Calu3 (cell line): ENCODE measurements around the gene MANEA. TPM values are rescaled to one million over a fixed set of nuclear protein-coding genes. Genes with fewer than 3 reads are reported as not detected.

Source experiments
- BruUV-seq: library from RNA; stranded (reverse); fragments of 400-500 nt; replicated peaks from 2 replicates; lab custom pipeline; 2021; lab: Mats Ljungman, UMichigan
- CTCF ChIA-PET: fragments of 300-600 bp; sonication (Branson Sonifier 250); formaldehyde crosslinking; loops from one replicate; lab custom pipeline; 2022; ENCODE audit warnings: antibody characterized with exemption; lab: Charles Lee
- DNase-seq: peaks from one replicate; pipeline ENCODE4 v3.0.0; 2022
- H3K27ac Mint-ChIP-seq: one replicate; pipeline ENCODE4 v1.8.0; 2022; ENCODE audit warnings: mixed read lengths; ENCODE audit not compliant: unreplicated experiment
- H3K27me3 Mint-ChIP-seq: one replicate; pipeline ENCODE4 v1.8.0; 2022; ENCODE audit warnings: mixed read lengths; ENCODE audit not compliant: unreplicated experiment
- H3K36me3 Mint-ChIP-seq: one replicate; pipeline ENCODE4 v1.8.0; 2022; ENCODE audit warnings: mild to moderate bottlenecking, moderate library complexity, mixed read lengths; ENCODE audit not compliant: insufficient read depth, unreplicated experiment
- H3K4me1 Mint-ChIP-seq: one replicate; pipeline ENCODE4 v1.8.0; 2022; ENCODE audit warnings: mild to moderate bottlenecking, low read depth, mixed read lengths; ENCODE audit not compliant: unreplicated experiment
- H3K4me3 Mint-ChIP-seq: one replicate; pipeline ENCODE4 v1.8.0; 2022; ENCODE audit warnings: mild to moderate bottlenecking, low read depth, moderate library complexity, mixed read lengths; ENCODE audit not compliant: unreplicated experiment
- H3K9me3 Mint-ChIP-seq: one replicate; pipeline ENCODE4 v1.8.0; 2022; ENCODE audit warnings: low read depth, mixed read lengths; ENCODE audit not compliant: unreplicated experiment
- intact Hi-C: fragments of 100-400 bp; cut with micrococcal nuclease; formaldehyde crosslinking; loops from one replicate; pipeline ENCODE4 v1.10.0; 2022; ENCODE audit not compliant: unreplicated experiment
- total RNA-seq: library from RNA; stranded (reverse); gene quantifications from 2 replicates; pipeline ENCODE4 v1.2.3, GENCODE V29; 2022
- TF ChIP-seq, protein P1 (sequence below): fragments of 200-600 bp; IDR thresholded peaks from one replicate; pipeline ENCODE4 v1.8.0; 2022; ENCODE audit warnings: antibody characterized with exemption; ENCODE audit not compliant: unreplicated experiment

The MANEA gene
- total RNA-seq, 1 experiment from 2014 or later = 22.6 TPM

GRCh38 chr6:95636552-95637431 is 59.5 kb downstream of the MANEA start:
- CTCF ChIA-PET = no interaction called here
- H3K27me3 Mint-ChIP-seq = no peaks in the 10 kb centered on the region
- no TSS peak for BruUV-seq
- TF ChIP-seq, protein P1, sequence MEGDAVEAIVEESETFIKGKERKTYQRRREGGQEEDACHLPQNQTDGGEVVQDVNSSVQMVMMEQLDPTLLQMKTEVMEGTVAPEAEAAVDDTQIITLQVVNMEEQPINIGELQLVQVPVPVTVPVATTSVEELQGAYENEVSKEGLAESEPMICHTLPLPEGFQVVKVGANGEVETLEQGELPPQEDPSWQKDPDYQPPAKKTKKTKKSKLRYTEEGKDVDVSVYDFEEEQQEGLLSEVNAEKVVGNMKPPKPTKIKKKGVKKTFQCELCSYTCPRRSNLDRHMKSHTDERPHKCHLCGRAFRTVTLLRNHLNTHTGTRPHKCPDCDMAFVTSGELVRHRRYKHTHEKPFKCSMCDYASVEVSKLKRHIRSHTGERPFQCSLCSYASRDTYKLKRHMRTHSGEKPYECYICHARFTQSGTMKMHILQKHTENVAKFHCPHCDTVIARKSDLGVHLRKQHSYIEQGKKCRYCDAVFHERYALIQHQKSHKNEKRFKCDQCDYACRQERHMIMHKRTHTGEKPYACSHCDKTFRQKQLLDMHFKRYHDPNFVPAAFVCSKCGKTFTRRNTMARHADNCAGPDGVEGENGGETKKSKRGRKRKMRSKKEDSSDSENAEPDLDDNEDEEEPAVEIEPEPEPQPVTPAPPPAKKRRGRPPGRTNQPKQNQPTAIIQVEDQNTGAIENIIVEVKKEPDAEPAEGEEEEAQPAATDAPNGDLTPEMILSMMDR = no peak
- H3K4me3 Mint-ChIP-seq = no peak overlapping the region
- H3K36me3 Mint-ChIP-seq = no peaks in the 10 kb centered on the region
- intact Hi-C loops = no loop called here
- no peak overlapping the region for H3K27ac Mint-ChIP-seq
- H3K9me3 Mint-ChIP-seq = peaks cover 3% of the 10 kb centered on the region
- DNase-seq = no peak
- H3K4me1 Mint-ChIP-seq = no peaks in the 10 kb centered on the region

DNA sequence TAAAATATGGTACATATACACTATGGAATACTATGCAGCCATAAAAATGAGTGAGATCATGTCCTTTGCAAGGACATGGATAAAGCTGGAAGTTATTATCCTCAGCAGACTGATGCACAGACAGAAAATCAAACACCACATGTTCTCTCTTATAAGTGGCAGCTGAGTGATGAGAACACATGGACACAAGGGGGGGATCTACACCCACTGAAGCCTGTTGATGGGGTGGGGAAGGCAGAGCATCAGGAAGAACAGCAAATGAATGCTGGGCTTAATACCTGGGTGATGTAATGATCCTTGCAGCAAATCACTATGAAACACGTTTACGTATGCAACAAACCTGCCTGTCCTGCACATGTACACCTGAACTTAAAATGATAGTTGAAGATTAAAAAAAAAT is 71.3 kb downstream of the MANEA start:
- DNase-seq = peak; percentile 2
- intact Hi-C loops = no loop called here
- BruUV-seq = no TSS peak
- H3K4me3 Mint-ChIP-seq = no peak overlapping the region
- H3K9me3 Mint-ChIP-seq = peaks cover 11% of the 10 kb centered on the region
- no peak overlapping the region for H3K27ac Mint-ChIP-seq
- no peaks in the 10 kb centered on the region for H3K27me3 Mint-ChIP-seq
- TF ChIP-seq, protein P1 = no peak
- CTCF ChIA-PET = no interaction called here
- H3K36me3 Mint-ChIP-seq = no peaks in the 10 kb centered on the region
- H3K4me1 Mint-ChIP-seq = no peaks in the 10 kb centered on the region

- Mint-ChIP-seq H3K36me3 (no peaks in the 10 kb centered on the region), H3K27ac (no peak overlapping the region), H3K9me3 (peaks cover 9% of the 10 kb centered on the region), H3K4me1 (no peaks in the 10 kb centered on the region), H3K4me3 (no peak overlapping the region), H3K27me3 (no peaks in the 10 kb centered on the region)
- no peak for DNase-seq
- no TSS peak for BruUV-seq
- CTCF ChIA-PET = no interaction called here
- intact Hi-C loops = no loop called here
- TF ChIP-seq, protein P1 = no peak
Observed at GRCh38 chr6:95649451-95649850, 72.1 kb downstream of the MANEA start.

DNA sequence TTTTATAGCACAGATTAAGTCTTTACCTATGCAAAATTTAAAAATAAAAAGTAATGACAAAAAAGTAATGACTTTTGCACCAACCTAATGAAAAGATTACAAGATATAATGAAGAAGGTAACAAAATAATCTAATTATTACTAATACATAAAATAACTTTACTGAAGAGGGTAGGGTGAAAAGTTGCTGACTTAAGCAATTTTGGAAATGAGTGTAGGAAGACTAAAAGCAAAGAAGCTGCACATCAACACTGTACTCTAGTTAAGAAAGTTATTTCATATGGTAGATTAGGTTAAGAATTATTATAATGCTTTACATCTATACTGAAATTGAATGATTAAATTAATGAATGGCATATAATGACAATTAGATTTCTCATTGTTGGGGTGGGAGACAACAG is 76.8 kb downstream of the MANEA start:
- DNase-seq = no peak
- CTCF ChIA-PET = no interaction called here
- Mint-ChIP-seq H3K27ac (no peak overlapping the region), H3K4me1 (no peaks in the 10 kb centered on the region), H3K9me3 (peaks cover 9% of the 10 kb centered on the region), H3K36me3 (no peaks in the 10 kb centered on the region), H3K4me3 (no peak overlapping the region), H3K27me3 (no peaks in the 10 kb centered on the region)
- intact Hi-C loops = no loop called here
- TF ChIP-seq, protein P1 = no peak
- no TSS peak for BruUV-seq
